SK-N-SH treated with all-trans-retinoic acid at 6 μM for 48 hours (cell line): ENCODE measurements around the gene HSD17B8.

Source experiments
- ATAC-seq: fragments of 200-7000 bp; cut with Tn5 transposase; 3 replicates; pipeline ENCODE4 v1.9.1; 2020; ENCODE audit warnings: mild to moderate bottlenecking, moderate library complexity
- ARNTL ChIP-seq: fragments of 450-650 bp; formaldehyde crosslinking; IDR thresholded peaks from 2 replicates; pipeline ENCODE4 v1.5.0; 2020; ENCODE audit warnings: low read depth, mild to moderate bottlenecking, moderate library complexity, borderline replicate concordance
- BACH2 ChIP-seq: fragments of 250-450 bp; sonication (Bioruptor Pico); IDR thresholded peaks from 2 replicates; pipeline ENCODE4 v1.9.0; 2021; ENCODE audit warnings: mild to moderate bottlenecking, borderline replicate concordance
- CREB5 ChIP-seq: fragments of 250-450 bp; sonication (Bioruptor Pico); IDR thresholded peaks from 2 replicates; pipeline ENCODE4 v1.5.1; 2020; ENCODE audit warnings: low read depth, mild to moderate bottlenecking, moderate library complexity
- CSDC2 ChIP-seq: fragments of 250-450 bp; sonication (Bioruptor Pico); IDR thresholded peaks from 2 replicates; pipeline ENCODE4 v1.5.0; 2020; ENCODE audit warnings: mild to moderate bottlenecking, moderate library complexity
- CSRNP3 ChIP-seq: fragments of 250-450 bp; sonication (Bioruptor Pico); IDR thresholded peaks from 2 replicates; pipeline ENCODE4 v1.5.1; 2021; ENCODE audit warnings: mild to moderate bottlenecking, moderate library complexity
- ESRRG ChIP-seq: fragments of 250-450 bp; sonication (Bioruptor Pico); IDR thresholded peaks from 2 replicates; pipeline ENCODE4 v1.6.1; 2021; ENCODE audit warnings: mild to moderate bottlenecking
- GLIS3 ChIP-seq: fragments of 250-450 bp; sonication (Bioruptor Pico); IDR thresholded peaks from 2 replicates; pipeline ENCODE4 v1.5.0; 2020; ENCODE audit warnings: mild to moderate bottlenecking, moderate library complexity
- ISL1 ChIP-seq: fragments of 250-450 bp; sonication (Bioruptor Pico); IDR thresholded peaks from 2 replicates; pipeline ENCODE4 v2.1.2; 2022; ENCODE audit warnings: mild to moderate bottlenecking, moderate library complexity
- PATZ1 ChIP-seq: fragments of 250-450 bp; sonication (Bioruptor Pico); IDR thresholded peaks from 2 replicates; pipeline ENCODE4 v1.8.0; 2020; ENCODE audit warnings: mild to moderate bottlenecking, moderate library complexity, borderline replicate concordance
- POU6F1 ChIP-seq: fragments of 250-450 bp; sonication (Bioruptor Pico); IDR thresholded peaks from 2 replicates; pipeline ENCODE4 v1.8.0; 2021; ENCODE audit warnings: low read depth, mild to moderate bottlenecking, moderate library complexity, borderline replicate concordance
- PPARA ChIP-seq: fragments of 250-450 bp; sonication (Bioruptor Pico); IDR thresholded peaks from 2 replicates; pipeline ENCODE4 v1.5.0; 2020; ENCODE audit warnings: mild to moderate bottlenecking, borderline replicate concordance
- SNAI2 ChIP-seq: fragments of 250-450 bp; sonication (Bioruptor Pico); IDR thresholded peaks from 2 replicates; pipeline ENCODE4 v1.5.0; 2020; ENCODE audit warnings: mild to moderate bottlenecking, moderate library complexity
- TCF4 ChIP-seq: fragments of 250-450 bp; sonication (Bioruptor Pico); IDR thresholded peaks from 2 replicates; pipeline ENCODE4 v1.8.0; 2021; ENCODE audit warnings: mild to moderate bottlenecking, moderate library complexity, borderline replicate concordance
- TSHZ2 ChIP-seq: fragments of 250-450 bp; sonication (Bioruptor Pico); IDR thresholded peaks from 2 replicates; pipeline ENCODE4 v1.5.0; 2020; ENCODE audit warnings: mild to moderate bottlenecking, moderate library complexity
- ZC3H10 ChIP-seq: fragments of 250-450 bp; sonication (Bioruptor Pico); IDR thresholded peaks from 2 replicates; pipeline ENCODE4 v1.5.1; 2021; ENCODE audit warnings: mild to moderate bottlenecking, moderate library complexity
- ZFP3 ChIP-seq: fragments of 250-450 bp; sonication (Bioruptor Pico); IDR thresholded peaks from 2 replicates; pipeline ENCODE4 v1.5.0; 2020; ENCODE audit warnings: mild to moderate bottlenecking, moderate library complexity
- ZNF565 ChIP-seq: fragments of 450-650 bp; formaldehyde crosslinking; conservative IDR thresholded peaks from 2 replicates; pipeline ENCODE4 v1.5.0; 2020; ENCODE audit warnings: low read depth, mild to moderate bottlenecking, moderate library complexity
- ZNF70 ChIP-seq: fragments of 450-650 bp; formaldehyde crosslinking; IDR thresholded peaks from 2 replicates; pipeline ENCODE4 v1.5.0; 2020; ENCODE audit warnings: mild to moderate bottlenecking, moderate library complexity

Gene HSD17B8

GRCh38 chr6:33185654-33186187 lies 18.7 kb upstream of the HSD17B8 start:
- no peak for ATAC-seq

GRCh38 chr6:33187809-33188208 lies 16.6 kb upstream of the HSD17B8 start:
- ATAC-seq, result no peak
- no peak for TF ChIP-seq ZFP3
- no peak for TF ChIP-seq SNAI2
- no peak for TF ChIP-seq PATZ1 (CRISPR knock-in tag)
- TF ChIP-seq PPARA (CRISPR knock-in tag), result no peak
- TF ChIP-seq CREB5, result no peak
- TF ChIP-seq CSRNP3, result no peak
- TF ChIP-seq GLIS3 (CRISPR knock-in tag), result no peak
- no peak for TF ChIP-seq ZC3H10
- no peak for TF ChIP-seq TSHZ2 (CRISPR knock-in tag)
- no peak for TF ChIP-seq ESRRG
- no peak for TF ChIP-seq ARNTL (CRISPR knock-in tag)

More at GRCh38 chr6:33185654-33186187, 18.7 kb upstream of the HSD17B8 start:
- TF ChIP-seq BACH2 (CRISPR knock-in tag), result no peak
- no peak for TF ChIP-seq ZFP3
- no peak for TF ChIP-seq ZNF565
- no peak for TF ChIP-seq CSDC2 (CRISPR knock-in tag)
- TF ChIP-seq TCF4 (CRISPR knock-in tag), result no peak
- no peak for TF ChIP-seq ZNF70

- TF ChIP-seq ISL1 (CRISPR knock-in tag) (no peak), GLIS3 (CRISPR knock-in tag) (no peak), SNAI2 (no peak), CREB5 (no peak), BACH2 (CRISPR knock-in tag) (no peak), PATZ1 (CRISPR knock-in tag) (no peak), ARNTL (CRISPR knock-in tag) (no peak), POU6F1 (CRISPR knock-in tag) (no peak), CSRNP3 (no peak)
- ATAC-seq, result no peak
These were observed 15.3 kb upstream of the HSD17B8 start for GRCh38 chr6:33189164-33189563.
